ENCODE data around the gene EID2.
A peak's percentile ranks its signal among the peaks of the same experiment; 100 is the strongest.

Gene EID2, protein sequence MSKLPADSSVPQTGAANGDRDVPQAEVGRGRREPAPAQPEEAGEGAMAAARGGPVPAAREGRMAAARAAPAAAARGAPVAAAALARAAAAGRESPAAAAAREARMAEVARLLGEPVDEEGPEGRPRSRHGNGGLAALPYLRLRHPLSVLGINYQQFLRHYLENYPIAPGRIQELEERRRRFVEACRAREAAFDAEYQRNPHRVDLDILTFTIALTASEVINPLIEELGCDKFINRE

DNA sequence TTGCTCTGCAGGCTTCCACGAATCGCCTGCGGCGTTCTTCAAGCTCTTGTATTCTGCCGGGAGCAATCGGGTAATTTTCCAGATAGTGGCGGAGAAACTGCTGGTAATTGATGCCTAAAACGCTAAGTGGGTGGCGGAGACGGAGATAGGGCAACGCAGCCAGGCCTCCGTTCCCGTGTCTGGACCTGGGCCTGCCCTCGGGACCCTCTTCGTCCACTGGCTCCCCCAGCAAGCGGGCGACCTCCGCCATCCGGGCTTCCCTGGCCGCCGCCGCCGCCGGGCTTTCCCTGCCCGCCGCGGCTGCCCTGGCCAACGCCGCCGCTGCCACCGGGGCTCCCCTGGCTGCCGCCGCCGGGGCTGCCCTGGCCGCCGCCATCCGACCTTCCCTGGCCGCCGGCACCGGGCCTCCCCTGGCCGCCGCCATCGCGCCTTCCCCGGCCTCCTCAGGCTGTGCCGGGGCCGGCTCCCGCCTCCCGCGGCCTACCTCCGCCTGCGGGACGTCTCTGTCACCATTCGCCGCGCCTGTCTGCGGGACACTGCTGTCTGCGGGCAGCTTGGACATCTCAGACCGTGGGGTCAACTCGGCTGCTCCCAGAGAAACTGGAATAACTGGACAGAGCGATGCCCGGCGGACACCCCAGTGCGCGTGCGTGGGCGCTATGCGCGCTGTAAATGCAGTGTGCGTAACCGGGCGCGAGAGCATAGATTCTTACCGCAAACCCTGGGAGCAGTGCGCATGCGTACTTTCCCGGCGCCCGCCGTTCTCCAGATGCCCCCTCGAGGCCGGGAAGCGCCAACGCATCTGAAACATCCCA lies at the start of gene EID2:
Gene EID2, minus strand, starts transcription at position 644 of the 815 bp plus-strand sequence. Its CDS starts 82 bp downstream, at position 562.
- intact Hi-C loops (cut with DNase I) = loop anchor here (1.0 to 10.0 kb wide), 2 partner anchors 8 to 305 kb away; partner anchors contain the start of gene FBL

GRCh38 chr19:39588066-39588465 lies 48.1 kb upstream of the EID2 start:
- no peak for DNase-seq
- intact Hi-C loops (cut with DNase I) = no loop called here

More for the DNA sequence above, at the start of gene EID2:
- DNase-seq = peak; percentile 93 to 99 (median 95)

GRCh38 chr19:39587496-39587895 lies 47.5 kb upstream of the EID2 start:
- DNase-seq = no peak
- intact Hi-C loops (cut with DNase I) = no loop called here

- DNase-seq = no peak
- intact Hi-C loops (cut with DNase I) = no loop called here
These were observed 43.1 kb upstream of the EID2 start for GRCh38 chr19:39582891-39583625.

- no peak for DNase-seq
- intact Hi-C loops (cut with DNase I) = no loop called here
These were observed 42.5 kb upstream of the EID2 start for GRCh38 chr19:39582442-39582841.

- intact Hi-C loops (cut with DNase I) = no loop called here
- no peak for DNase-seq
These were observed 28.6 kb upstream of the EID2 start for GRCh38 chr19:39568604-39569003.

DNA sequence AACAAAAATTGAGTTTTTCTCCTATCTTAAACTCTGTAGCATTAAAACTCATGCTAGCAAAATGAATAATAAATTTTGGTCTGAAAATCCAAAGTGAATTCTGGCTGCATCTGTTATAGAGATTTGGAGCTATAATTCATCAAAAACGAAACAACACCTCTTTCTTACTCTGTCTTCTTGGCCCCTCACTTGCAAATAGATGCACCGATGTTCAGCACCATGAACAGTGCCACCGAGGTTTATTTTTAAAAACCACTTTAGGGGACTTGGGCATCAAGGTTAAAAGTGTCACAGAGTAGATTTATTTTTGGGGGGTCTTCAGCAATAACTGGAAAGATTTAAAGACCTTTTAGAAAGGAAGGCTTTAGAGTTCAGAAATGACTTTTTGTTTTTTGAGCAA lies 26.1 kb upstream of the EID2 start:
- no peak for DNase-seq
- intact Hi-C loops (cut with DNase I) = no loop called here

GRCh38 chr19:39563408-39563807 lies 23.4 kb upstream of the EID2 start:
- intact Hi-C loops (cut with DNase I) = no loop called here
- DNase-seq = no peak

DNA sequence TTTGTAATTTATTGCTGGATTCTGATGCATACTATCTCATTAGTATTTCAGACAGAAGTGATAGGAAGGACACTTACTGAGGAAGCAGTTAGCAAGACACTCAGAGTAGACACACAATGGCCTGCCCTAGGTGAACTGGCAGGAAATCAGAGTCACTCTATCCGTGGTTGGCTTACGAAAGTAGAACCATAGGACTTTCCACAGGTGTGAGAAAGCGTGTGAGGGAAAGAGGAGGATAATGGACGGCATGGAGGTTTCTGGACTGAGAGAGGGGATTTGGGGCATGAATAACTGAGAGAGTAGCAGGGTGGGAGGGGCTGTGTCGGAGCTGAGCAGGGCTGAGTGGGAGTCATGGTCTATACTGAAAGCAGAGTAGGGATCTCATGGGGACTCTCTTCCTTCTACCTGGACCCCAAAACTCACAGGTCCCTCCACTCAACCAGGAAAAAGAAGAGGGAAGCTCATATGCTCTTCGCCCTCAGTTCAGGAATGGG lies 18.7 kb upstream of the EID2 start:
- intact Hi-C loops (cut with DNase I) = no loop called here
- DNase-seq = no peak

DNA sequence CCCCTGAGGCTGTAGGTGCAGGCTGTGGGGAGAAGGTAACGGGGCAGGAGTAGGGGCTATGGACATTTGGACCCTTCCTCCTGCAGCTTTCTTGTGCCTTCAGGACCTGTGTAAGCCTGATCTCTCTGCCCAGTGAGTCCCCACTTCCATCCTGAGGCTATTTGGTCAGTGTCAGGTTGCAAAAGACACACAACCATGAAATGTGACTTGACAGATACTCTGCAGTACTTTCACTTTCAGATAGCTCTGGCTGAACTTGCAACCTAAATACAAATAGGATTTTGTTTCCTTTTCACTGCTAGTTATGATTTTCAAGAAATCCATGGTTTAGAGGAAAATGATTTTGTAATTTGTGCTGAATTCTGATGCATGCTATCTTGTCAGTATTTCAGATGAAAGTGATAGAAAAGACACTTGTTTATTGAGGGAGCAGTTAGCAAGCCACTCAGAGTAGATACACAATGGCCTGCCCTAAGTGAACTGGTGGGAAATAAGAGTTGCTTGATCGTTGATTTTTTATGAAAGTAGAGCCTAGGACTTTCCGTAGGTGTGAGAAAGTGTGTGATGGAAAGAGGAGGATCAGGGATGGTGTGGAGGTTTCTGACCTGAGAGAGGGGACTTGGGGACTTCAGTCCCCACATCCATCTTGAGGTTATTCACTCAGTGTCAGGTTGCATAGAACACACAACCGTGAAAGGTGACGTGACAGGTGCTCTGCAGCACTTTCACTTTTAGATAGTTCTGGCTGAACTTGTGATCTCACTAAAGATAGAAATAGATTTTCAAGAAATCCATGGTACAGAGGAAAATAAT lies 18.1 kb upstream of the EID2 start:
- no peak for DNase-seq
- intact Hi-C loops (cut with DNase I) = no loop called here

DNA sequence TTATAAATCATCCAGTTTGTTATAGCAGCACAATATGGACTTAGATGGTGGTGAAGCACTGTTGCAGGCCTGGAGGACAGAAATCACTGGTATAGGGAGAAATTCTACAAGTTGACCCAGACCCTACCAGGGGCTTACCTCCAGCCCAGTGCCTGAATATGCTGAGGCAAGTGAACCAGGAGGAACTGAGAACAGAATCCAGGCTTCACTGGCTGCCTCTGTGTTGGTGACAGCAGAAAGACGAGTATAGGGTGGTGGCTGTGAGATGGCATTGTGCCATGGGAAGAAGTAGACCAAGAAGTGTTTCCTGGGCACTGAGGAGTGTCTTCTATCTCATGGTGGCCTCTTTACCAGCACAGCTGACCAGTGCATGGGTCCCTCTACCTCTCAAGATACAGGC lies 15.9 kb upstream of the EID2 start:
- intact Hi-C loops (cut with DNase I) = no loop called here
- DNase-seq = no peak

DNA sequence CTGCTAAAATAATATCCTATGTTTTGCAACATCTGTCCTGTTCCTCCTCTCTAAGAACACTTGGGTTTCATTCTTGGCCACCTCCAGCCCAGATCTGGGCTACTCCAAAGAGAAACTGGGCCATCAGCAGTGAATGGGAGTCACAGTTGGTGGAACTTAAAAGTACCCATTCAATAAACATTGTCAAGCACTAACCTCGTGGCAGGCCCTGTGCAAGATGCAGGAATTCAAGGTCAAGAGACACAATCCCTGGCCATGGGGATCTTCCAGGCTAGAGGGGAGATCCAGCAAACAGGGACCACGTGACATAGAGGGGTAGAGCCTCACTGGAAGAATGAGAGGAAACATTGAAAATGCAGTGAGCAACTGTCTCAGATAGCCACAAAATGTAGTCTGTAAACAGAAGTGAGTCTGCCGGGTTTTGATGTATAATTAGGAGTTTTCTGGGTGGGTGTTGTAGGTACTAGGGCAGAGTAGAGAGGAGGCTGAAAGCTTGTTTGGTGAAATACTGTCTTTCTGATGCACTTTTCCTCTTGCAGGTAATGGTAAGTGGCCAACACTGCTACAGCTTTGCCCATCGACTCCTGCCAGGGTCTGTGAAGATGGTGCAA lies 14.8 kb upstream of the EID2 start:
- intact Hi-C loops (cut with DNase I) = no loop called here
- no peak for DNase-seq

DNA sequence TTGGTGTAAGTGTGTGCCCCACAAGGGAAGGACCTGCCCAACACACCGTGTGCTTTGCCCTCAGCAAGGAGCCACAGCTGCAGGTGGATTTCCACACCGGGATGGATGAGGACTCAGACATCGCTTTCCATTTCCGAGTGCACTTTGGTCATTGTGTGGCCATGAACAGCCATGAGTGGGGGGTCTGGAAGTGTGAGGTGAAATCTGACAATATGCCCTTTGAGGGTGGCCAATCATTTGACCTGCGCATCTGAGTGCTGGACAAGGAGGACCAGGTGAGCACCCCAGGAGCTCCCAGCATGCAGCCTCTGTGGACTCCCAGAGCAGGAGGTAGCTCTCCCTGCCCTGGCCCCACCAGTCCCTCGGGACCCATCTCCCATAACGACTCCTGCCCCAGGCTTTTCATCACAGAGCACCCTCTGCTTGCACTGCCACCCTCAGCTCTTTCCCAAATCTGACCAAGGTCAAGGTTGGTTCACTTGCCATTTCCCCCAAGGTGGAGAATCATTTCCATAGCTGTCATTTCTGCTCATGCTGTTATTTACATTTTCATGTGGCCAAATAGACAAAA lies 13.2 kb upstream of the EID2 start:
- intact Hi-C loops (cut with DNase I) = no loop called here

DNA sequence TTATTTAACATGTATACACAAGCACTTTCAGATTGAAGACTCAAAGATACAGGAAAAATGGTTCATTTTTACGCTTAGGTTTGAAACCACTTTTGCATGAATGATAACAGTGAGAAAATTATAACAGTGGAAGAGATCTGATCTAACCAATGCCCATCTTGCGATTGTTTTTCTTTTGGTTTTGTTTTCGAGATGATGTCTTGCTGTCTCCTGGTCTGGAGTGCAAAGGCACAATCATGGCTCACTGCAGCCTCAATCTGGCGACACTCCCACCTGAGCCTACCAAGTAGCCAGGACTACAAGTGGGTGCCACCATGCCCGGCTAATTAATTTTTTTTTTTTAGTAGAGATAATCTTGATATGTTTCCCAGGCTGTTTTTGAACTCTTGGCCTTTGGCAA lies 10.2 kb upstream of the EID2 start:
- intact Hi-C loops (cut with DNase I) = no loop called here

More for the DNA sequence above, 13.2 kb upstream of the EID2 start:
- DNase-seq = no peak

DNA sequence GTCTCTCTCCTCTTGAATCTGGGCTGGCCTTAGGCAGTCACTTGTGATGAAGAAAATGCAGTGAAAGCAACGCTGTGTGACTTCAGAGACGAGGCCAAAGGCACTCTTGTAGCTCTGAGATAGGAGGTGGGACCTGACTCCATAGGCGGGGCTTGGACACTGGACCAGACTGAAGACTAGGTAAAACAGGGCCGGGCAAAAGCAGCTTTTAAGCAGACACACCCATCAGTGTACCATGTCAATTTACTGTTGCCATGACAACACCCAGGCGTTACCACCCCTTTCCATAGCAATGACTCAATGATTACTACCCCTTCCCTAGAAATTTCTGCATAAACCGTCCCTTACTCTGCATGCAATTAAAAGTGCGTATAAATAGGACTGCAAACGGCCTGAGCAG lies 6.6 kb upstream of the EID2 start:
- intact Hi-C loops (cut with DNase I) = loop anchor here (10.0 kb wide), 1 partner anchor 298 kb away; the partner anchor contains the start of gene FBL
- no peak for DNase-seq

More for the DNA sequence above, 10.2 kb upstream of the EID2 start:
- no peak for DNase-seq

DNA sequence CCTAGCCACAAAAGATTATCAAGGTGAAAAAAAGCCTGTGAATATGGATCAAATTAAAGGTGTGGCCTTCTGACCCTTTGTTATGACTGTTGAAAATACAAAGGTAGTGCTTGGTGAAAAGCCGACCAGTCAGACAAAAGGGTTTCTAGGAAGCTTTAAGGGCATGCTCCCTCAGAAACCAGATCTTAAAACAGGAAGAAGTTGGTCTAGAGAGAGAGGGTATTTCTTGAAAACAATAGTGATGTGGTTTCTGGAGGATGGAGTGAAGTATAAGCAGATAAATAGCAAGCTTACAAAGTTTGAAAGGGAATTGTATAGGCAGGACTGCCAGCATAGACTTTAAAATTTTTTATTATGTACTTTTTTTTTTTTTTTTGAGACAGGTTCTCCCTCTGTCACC lies 5.0 kb upstream of the EID2 start:
- no peak for DNase-seq
- intact Hi-C loops (cut with DNase I) = loop anchor here (10.0 kb wide), 1 partner anchor 300 kb away; the partner anchor contains the start of gene FBL

- intact Hi-C loops (cut with DNase I) = loop anchor here (10.0 kb wide), 1 partner anchor 300 kb away; the partner anchor contains the start of gene FBL
These were observed 4.4 kb upstream of the EID2 start for GRCh38 chr19:39544226-39544903.

DNA sequence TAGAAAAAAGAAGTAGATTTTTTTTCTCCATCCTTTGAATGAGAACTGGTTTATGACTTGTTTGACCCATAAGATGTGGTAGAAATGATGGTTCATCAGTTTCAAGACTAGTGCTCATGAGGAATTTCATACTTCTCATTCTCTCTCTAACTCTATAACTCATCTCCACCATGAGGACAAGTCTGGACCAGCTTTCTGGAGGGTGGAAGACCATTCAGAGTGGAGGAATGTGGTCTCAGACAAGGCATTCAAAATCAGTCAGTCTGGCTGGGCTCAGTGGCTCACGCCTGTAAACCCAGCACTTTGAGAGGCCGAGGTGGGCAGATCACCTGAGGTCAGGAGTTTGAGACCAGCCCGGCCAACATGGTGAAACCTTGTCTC lies 3.5 kb upstream of the EID2 start:
- intact Hi-C loops (cut with DNase I) = loop anchor here (10.0 kb wide), 1 partner anchor 301 kb away; the partner anchor contains the start of gene FBL
- no peak for DNase-seq

More at GRCh38 chr19:39544226-39544903, 4.4 kb upstream of the EID2 start:
- DNase-seq = no peak
